Neural cell (in vitro differentiated cells): ENCODE data around the gene H2AZ2. TPM values are rescaled to one million over a fixed set of nuclear protein-coding genes. Genes with fewer than 3 reads are reported as not detected.

Experiments
- H2AFZ ChIP-seq: fragments of 200-600, 300-800 bp; sonication (generic), shearing (Covaris generic); 2 replicates; pipeline ENCODE4 v1.6.0; 2014; ENCODE audit warnings: low read depth, mild to moderate bottlenecking, antibody characterized with exemption, low read length, moderate library complexity
- H3F3A ChIP-seq: fragments of 200-600 bp; shearing (Covaris generic); 2 replicates; pipeline ENCODE4 v1.6.1; 2016; ENCODE audit warnings: mild to moderate bottlenecking, moderate library complexity, mixed read lengths, antibody characterized with exemption, low read length; ENCODE audit not compliant: insufficient read depth, poor library complexity, severe bottlenecking
- H3K27ac ChIP-seq: fragments of 200-600, 300-800 bp; sonication (generic), shearing (Covaris generic); 2 replicates; pipeline ENCODE4 v1.5.1; 2014; ENCODE audit warnings: mild to moderate bottlenecking, low read length, moderate library complexity
- H3K27me3 ChIP-seq: fragments of 300-800, 200-600 bp; sonication (generic), shearing (Covaris generic); 2 replicates; pipeline ENCODE4 v1.6.0; 2014; ENCODE audit warnings: mild to moderate bottlenecking, low read depth, low read length, moderate library complexity; ENCODE audit not compliant: insufficient read depth
- H3K36me3 ChIP-seq: fragments of 300-800, 200-600 bp; sonication (generic), shearing (Covaris generic); 2 replicates; pipeline ENCODE4 v1.5.1; 2014; ENCODE audit warnings: mild to moderate bottlenecking, antibody characterized with exemption, low read length, moderate library complexity; ENCODE audit not compliant: insufficient read depth
- H3K4me2 ChIP-seq: fragments of 300-800, 200-600 bp; sonication (generic), shearing (Covaris generic); 2 replicates; pipeline ENCODE4 v1.6.0; 2014; ENCODE audit warnings: mild to moderate bottlenecking, low read length
- H3K4me3 ChIP-seq: fragments of 300-800, 200-600 bp; sonication (generic), shearing (Covaris generic); 2 replicates; pipeline ENCODE4 v1.5.1; 2014; ENCODE audit warnings: mild to moderate bottlenecking, low read length, moderate library complexity
- H3K79me2 ChIP-seq: fragments of 200-600 bp; shearing (Covaris generic); replicated peaks from 2 replicates; pipeline ENCODE4 v1.6.0; 2014; ENCODE audit warnings: mild to moderate bottlenecking, low read length, moderate library complexity; ENCODE audit not compliant: insufficient read depth
- H3K9ac ChIP-seq: fragments of 300-800, 200-600 bp; sonication (generic), shearing (Covaris generic); 2 replicates; pipeline ENCODE4 v1.6.1; 2016; ENCODE audit warnings: mild to moderate bottlenecking, low read length, mixed read lengths
- H3K9me2 ChIP-seq: fragments of 200-600 bp; shearing (Covaris generic); 2 replicates; pipeline ENCODE4 v1.6.1; 2016; ENCODE audit warnings: mild to moderate bottlenecking, low read length, mixed read lengths; ENCODE audit not compliant: insufficient read depth
- H3K9me3 ChIP-seq: fragments of 200-600, 300-800 bp; sonication (generic), shearing (Covaris generic); 2 replicates; pipeline ENCODE4 v1.6.1; 2016; ENCODE audit warnings: mild to moderate bottlenecking, mixed run types, low read length, moderate library complexity, mixed read lengths
- H4K20me1 ChIP-seq: fragments of 200-600 bp; shearing (Covaris generic); 2 replicates; pipeline ENCODE4 v1.6.1; 2016; ENCODE audit warnings: mild to moderate bottlenecking, mixed run types; ENCODE audit not compliant: insufficient read depth
- CTCF ChIP-seq: fragments of 450-650 bp; IDR thresholded peaks from 2 replicates; pipeline ENCODE4 v1.5.1; 2014; ENCODE audit warnings: antibody characterized with exemption, mild to moderate bottlenecking, moderate library complexity; ENCODE audit not compliant: poor library complexity, severe bottlenecking
- EP300 ChIP-seq: fragments of 450-650 bp; conservative IDR thresholded peaks from 2 replicates; pipeline ENCODE4 v1.6.1; 2014; ENCODE audit warnings: antibody characterized with exemption, mild to moderate bottlenecking, moderate library complexity; ENCODE audit not compliant: poor library complexity, severe bottlenecking
- EZH2 ChIP-seq: fragments of 200-600, 300-800 bp; shearing (Covaris generic), sonication (generic); IDR thresholded peaks from 2 replicates; pipeline ENCODE4 v1.6.1; 2014; ENCODE audit warnings: antibody characterized with exemption, low read length, borderline replicate concordance, mild to moderate bottlenecking; ENCODE audit not compliant: insufficient read depth, poor library complexity, severe bottlenecking
- MXI1 ChIP-seq: fragments of 450-650 bp; conservative IDR thresholded peaks from 2 replicates; pipeline ENCODE4 v1.6.1; 2014; ENCODE audit warnings: antibody characterized with exemption, mild to moderate bottlenecking; ENCODE audit not compliant: poor library complexity, severe bottlenecking
- POLR2AphosphoS5 ChIP-seq: IDR thresholded peaks from 2 replicates; pipeline ENCODE4 v1.6.1; 2012
- RAD21 ChIP-seq: fragments of 450-650 bp; conservative IDR thresholded peaks from 2 replicates; pipeline ENCODE4 v1.6.1; 2014; ENCODE audit warnings: antibody characterized with exemption, mild to moderate bottlenecking, moderate library complexity
- REST ChIP-seq: IDR thresholded peaks from 2 replicates; pipeline ENCODE4 v1.6.1; 2012; ENCODE audit warnings: borderline replicate concordance
- SMC3 ChIP-seq: fragments of 450-650 bp; conservative IDR thresholded peaks from 2 replicates; pipeline ENCODE4 v1.6.1; 2014; ENCODE audit warnings: antibody characterized with exemption, mild to moderate bottlenecking, moderate library complexity; ENCODE audit not compliant: poor library complexity
- TAF1 ChIP-seq: IDR thresholded peaks from 2 replicates; pipeline ENCODE4 v1.6.1; 2012; ENCODE audit warnings: low read depth
- polyA plus RNA-seq: library from polyadenylated mRNA; depleted of rRNA; stranded (reverse); fragments of >200 nt; gene quantifications from 2 replicates; pipeline ENCODE4 v1.2.3, GENCODE V29; 2014

The H2AZ2 gene
- polyA plus RNA-seq, 1 donor from 2014 or later, result 152 TPM

GRCh38 chr7:44824894-44825526, 22.9 kb downstream of the H2AZ2 start:
- no peaks in the 10 kb centered on the region for H3K36me3 ChIP-seq
- no peak overlapping the region for H3K4me2 ChIP-seq
- no peaks in the 10 kb centered on the region for H3F3A ChIP-seq
- H3K4me3 ChIP-seq, result no peak overlapping the region
- TF ChIP-seq TAF1 (no peak), POLR2AphosphoS5 (no peak), SMC3 (no peak), CTCF (no peak), EZH2 (no peak), REST (no peak), MXI1 (no peak)
- no peaks in the 10 kb centered on the region for H3K9me2 ChIP-seq
- H3K27ac ChIP-seq, result no peak overlapping the region
- H3K27me3 ChIP-seq, result no peaks in the 10 kb centered on the region
- no peaks in the 10 kb centered on the region for H4K20me1 ChIP-seq
- H3K9ac ChIP-seq, result no peak overlapping the region
- no peaks in the 10 kb centered on the region for H3K79me2 ChIP-seq
- no peaks in the 10 kb centered on the region for H3K9me3 ChIP-seq
- H2AFZ ChIP-seq, result no peak overlapping the region

- no peaks in the 10 kb centered on the region for H3K79me2 ChIP-seq
- H3K9me2 ChIP-seq, result no peaks in the 10 kb centered on the region
- H3K27me3 ChIP-seq, result no peaks in the 10 kb centered on the region
- no peak overlapping the region for H3K9ac ChIP-seq
- H3F3A ChIP-seq, result no peaks in the 10 kb centered on the region
- TF ChIP-seq TAF1 (no peak), EZH2 (no peak), CTCF (no peak), RAD21 (no peak), EP300 (no peak), SMC3 (no peak), MXI1 (no peak), REST (no peak), POLR2AphosphoS5 (no peak)
- H2AFZ ChIP-seq, result no peak overlapping the region
- no peak overlapping the region for H3K4me3 ChIP-seq
- H3K9me3 ChIP-seq, result no peaks in the 10 kb centered on the region
- no peak overlapping the region for H3K4me2 ChIP-seq
- H4K20me1 ChIP-seq, result no peaks in the 10 kb centered on the region
- no peak overlapping the region for H3K27ac ChIP-seq
- H3K36me3 ChIP-seq, result no peaks in the 10 kb centered on the region
Observed at GRCh38 chr7:44823255-44823781, 24.6 kb downstream of the H2AZ2 start.
